OCI-LY7 (cell line): Measurements from ENCODE around the gene CARD18.

Experiments used
- CTCF ChIP-seq: fragments of 200-600 bp; sonication (generic); conservative IDR thresholded peaks from 2 replicates; pipeline ENCODE4 v1.5.1; 2014; ENCODE audit warnings: mild to moderate bottlenecking, antibody characterized with exemption, low read length, moderate library complexity, mixed read lengths
- EZH2phosphoT487 ChIP-seq: fragments of 200-600 bp; sonication (generic); IDR thresholded peaks from 2 replicates; pipeline ENCODE4 v1.6.1; 2018; ENCODE audit warnings: low read depth, borderline replicate concordance, mild to moderate bottlenecking, mixed run types, antibody characterized with exemption, low read length, moderate library complexity, mixed read lengths

- no peak for TF ChIP-seq CTCF
- TF ChIP-seq EZH2phosphoT487 = no peak
Measured at GRCh38 chr11:105110688-105111030, 28.9 kb downstream of the CARD18 start.
